ENCODE data around the gene RDM1.

GRCh38 chr17:35909408-35909807 lies 21.2 kb downstream of the RDM1 start:
- TF ChIP-seq CTCF (IDR thresholded peaks at IDR 0.05; ENCODE audit: low read length) (no peak), EZH2 (IDR thresholded peaks at IDR 0.05; ENCODE audit: borderline replicate concordance, low read length) (no peak)

Data from OCI-LY1 (cell line).